Renal cortex interstitium (tissue), 11 donors: ENCODE results near the gene PDE3A. TPM values are rescaled to one million over a fixed set of nuclear protein-coding genes. Genes with fewer than 3 reads are reported as not detected.

ENCODE experiments used
- DNase-seq, 11 donors: peaks; one replicate each; pipeline ENCODE4 v3.0.0-alpha.2; 2013; ENCODE audit warnings: low read depth in 9 of 11, low spot score in 4 of 11; ENCODE audit errors: extremely low read depth in 1 of 11
- polyA plus RNA-seq, 3 donors: library from polyadenylated mRNA; unstranded; fragments of 120-200 nt; gene quantifications; one replicate each; pipeline ENCODE4 v1.2.1, GENCODE V29; 2013; ENCODE audit not compliant: insufficient read length in 3 of 3

Gene PDE3A
- polyA plus RNA-seq, 3 donors: 24.5 to 28.8 (median 24.9) TPM

DNA sequence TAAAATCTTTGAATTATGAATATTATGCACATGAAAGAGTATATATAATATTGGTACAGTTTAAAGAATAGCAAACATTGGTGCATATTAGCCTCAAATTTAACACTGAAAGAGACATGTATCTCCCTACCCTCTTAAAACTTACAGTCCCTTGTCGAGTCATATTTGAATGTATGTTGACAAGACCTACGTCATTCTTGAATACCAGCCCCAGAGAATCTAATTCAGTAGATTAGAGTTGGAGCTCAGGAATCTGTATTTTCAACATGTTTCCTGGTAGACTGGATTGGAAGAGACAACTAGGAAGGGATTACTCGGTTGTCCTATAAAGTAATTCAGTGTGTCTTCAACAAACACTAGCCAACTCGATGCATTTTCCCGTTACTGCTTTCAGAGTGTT, 104.8 kb downstream of the PDE3A start:
- no peak for DNase-seq

GRCh38 chr12:20474016-20474415, 105.7 kb downstream of the PDE3A start:
- DNase-seq: no peak

- no peak for DNase-seq
Observed at GRCh38 chr12:20474443-20474842, 106.1 kb downstream of the PDE3A start.

GRCh38 chr12:20475542-20475941, 107.2 kb downstream of the PDE3A start:
- DNase-seq: no peak

DNA sequence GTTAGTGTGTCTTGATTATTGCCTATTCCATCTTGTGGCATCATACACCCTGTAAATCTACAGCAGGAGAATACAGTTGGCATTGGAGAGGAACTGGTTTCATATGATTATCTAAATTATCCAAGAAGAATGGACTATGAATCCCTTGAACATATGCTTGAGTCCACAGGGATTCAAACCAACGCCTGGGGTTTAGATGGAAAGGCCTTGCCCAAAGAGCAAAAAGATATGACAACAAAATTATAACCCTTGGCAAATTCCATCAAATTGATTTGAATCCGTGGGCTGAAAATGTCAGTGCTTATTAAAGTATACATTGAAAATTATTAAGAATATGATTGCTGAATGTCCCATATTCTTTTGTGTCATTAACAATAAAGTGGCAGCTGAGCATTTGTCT, 108.2 kb downstream of the PDE3A start:
- no peak for DNase-seq

DNA sequence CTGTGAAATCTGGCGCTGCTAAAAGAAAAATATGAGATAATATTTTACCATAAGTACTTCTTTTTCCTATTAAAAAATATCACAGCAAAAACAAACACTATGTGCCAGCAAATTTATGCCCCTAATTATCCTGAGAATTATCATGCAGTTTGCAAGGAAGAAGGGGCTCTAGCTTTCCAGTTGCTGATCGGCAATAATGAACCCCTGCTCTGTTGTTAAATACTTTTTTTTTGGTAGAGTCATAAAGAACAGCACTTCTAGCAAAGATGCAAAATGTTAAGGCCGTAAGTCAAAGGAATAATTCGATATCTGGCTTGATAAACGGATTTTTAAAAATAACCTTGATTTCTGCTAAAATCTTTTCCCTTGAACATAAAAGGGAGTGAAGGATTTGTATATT, 108.9 kb downstream of the PDE3A start:
- DNase-seq: no peak

DNA sequence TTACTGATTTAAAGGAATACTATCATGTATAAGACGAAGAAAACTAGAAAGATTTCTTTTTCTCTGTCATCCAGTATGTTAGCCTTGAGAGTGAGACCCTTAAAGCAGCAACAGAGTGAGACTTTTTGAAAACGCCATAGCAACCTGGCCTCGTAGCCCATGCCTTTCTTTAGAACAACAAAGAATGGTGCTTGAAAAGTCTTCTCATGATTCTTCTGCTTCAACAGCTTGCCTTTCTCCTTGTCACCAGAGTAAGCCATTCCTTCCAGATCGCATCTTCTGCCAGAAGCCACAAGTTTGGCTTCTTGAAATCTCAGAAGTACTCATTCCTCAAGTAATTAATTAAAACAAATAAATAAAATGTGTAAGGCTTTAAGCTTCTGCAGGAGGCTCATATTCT, 109.3 kb downstream of the PDE3A start:
- DNase-seq: peak in 2 of 11 donors; percentile 39 to 43

GRCh38 chr12:20482491-20483054, 114.2 kb downstream of the PDE3A start:
- DNase-seq: peak in 4 of 11 donors; percentile 13 to 32 (median 22)

- DNase-seq: no peak
Observed at GRCh38 chr12:20483776-20484175, 115.4 kb downstream of the PDE3A start.

- no peak for DNase-seq
Observed at GRCh38 chr12:20486233-20486632, 117.9 kb downstream of the PDE3A start.

- no peak for DNase-seq
Observed at GRCh38 chr12:20487519-20487918, 119.2 kb downstream of the PDE3A start.

DNA sequence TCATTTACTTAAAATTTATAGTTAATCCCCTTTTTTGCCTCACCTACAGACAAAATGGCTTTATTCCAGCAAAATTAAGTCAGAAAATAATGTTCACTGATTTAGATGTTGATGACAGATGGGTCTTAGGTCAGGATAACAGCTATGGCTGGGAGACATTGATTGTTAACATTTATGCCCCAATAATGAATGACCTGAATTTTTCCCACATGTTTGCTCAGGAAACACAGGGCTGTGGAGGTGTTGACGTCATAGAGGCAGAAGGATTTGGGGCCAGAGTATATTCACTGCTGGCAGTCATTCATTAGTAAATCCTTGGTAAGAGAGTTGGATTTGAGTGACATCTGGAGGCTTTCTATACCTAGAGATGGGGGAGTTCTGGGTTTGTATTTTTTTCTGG, 121.3 kb downstream of the PDE3A start:
- no peak for DNase-seq

- DNase-seq: no peak
Observed at GRCh38 chr12:20490213-20490612, 121.9 kb downstream of the PDE3A start.

- DNase-seq: no peak
Observed at GRCh38 chr12:20491290-20491689, 123.0 kb downstream of the PDE3A start.

DNA sequence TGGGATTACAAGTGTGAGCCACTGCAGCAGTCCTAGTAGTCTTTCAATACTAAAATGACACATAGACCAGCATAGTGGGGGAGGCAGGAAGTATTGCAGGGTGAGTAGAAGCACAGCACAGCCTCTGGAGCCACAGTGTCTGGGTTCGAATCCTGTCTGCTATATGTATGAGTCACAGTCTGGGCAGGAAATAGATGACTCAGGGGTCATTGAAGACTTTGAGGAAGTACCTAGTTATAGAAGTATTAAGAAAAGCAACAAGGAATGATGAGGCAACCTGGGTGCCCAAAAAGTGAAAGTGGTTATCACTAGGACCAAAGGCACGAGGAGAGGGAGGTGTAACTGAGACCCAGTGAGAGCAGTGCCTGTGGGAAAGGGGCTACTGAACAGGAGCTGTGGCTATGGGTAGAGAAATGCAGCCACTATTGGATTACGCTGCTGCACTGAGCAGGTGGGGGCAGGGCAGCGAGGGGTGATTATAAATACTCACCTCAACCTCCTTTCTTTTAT, 124.0 kb downstream of the PDE3A start:
- no peak for DNase-seq

- no peak for DNase-seq
Observed at GRCh38 chr12:20493934-20494333, 125.6 kb downstream of the PDE3A start.

GRCh38 chr12:20494851-20495250, 126.5 kb downstream of the PDE3A start:
- DNase-seq: no peak

DNA sequence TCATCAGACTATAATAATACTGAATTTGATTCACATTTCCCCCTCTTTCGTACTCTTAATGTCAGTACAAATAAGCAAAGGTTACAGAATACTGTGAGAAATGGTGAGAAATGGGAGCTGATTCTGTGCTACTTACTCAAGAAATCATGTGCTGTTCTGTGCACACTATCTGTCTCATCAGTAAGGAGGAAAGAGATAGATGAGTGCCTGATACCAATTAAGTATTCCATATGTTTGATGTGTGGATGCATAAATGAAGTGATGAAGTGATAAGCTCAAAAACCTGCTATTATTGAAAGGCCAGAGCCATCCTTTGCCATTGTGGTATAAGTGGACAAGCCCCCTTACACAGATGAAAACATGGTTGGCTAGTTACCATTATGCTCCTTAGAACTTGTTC, 127.7 kb downstream of the PDE3A start:
- no peak for DNase-seq

- no peak for DNase-seq
Observed at GRCh38 chr12:20497707-20498106, 129.4 kb downstream of the PDE3A start.

GRCh38 chr12:20501958-20502357, 133.6 kb downstream of the PDE3A start:
- no peak for DNase-seq

- no peak for DNase-seq
Observed at GRCh38 chr12:20503858-20504257, 135.5 kb downstream of the PDE3A start.
